Dedifferentiated amniotic fluid mesenchymal stem cell (primary cell): ENCODE measurements around the gene UBR3.
"Not testable (repeated sequence)": the region's sequence is repeated elsewhere in the genome, so short reads cannot be mapped to it uniquely, and the experiment has no call there.

Experiments used
- DNase-seq: peaks from one replicate; pipeline ENCODE4 v3.0.0-alpha.2; 2016; ENCODE audit errors: extremely low spot score

Gene UBR3

DNA sequence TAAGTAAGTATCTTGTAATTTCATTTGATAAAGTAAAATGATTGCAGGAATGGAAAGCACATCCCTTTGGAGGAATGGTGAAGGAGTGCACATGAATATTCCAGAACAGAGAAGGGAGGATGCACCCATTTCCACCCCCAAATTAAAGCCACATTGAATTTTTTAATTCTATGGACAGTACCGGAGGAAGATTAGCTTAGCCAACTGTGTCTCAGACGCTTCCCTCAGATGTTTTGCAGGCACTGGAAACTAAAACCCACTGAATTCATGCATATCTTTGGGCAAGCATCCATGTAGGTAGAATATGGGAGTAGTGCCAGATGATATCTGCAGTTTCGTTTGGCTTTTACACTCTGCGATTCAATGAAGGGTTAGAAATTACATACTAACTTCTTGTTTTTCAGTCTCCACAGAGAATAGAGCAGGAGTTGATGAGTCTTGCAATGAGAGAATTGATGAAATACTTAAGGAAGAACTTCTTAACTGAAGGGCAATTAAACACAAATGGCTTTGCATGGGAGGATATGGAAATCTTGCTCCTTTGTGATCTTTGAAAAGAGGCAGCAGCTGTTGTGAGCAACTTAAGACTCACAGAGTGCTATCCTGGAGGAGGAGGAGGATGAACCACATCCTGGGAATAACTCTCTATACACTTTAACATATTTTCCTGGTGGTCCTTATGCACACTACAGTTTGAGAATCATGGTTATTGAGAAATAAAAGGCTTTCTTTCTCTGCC, 279.0 kb downstream of the UBR3 start:
- no peak for DNase-seq

DNA sequence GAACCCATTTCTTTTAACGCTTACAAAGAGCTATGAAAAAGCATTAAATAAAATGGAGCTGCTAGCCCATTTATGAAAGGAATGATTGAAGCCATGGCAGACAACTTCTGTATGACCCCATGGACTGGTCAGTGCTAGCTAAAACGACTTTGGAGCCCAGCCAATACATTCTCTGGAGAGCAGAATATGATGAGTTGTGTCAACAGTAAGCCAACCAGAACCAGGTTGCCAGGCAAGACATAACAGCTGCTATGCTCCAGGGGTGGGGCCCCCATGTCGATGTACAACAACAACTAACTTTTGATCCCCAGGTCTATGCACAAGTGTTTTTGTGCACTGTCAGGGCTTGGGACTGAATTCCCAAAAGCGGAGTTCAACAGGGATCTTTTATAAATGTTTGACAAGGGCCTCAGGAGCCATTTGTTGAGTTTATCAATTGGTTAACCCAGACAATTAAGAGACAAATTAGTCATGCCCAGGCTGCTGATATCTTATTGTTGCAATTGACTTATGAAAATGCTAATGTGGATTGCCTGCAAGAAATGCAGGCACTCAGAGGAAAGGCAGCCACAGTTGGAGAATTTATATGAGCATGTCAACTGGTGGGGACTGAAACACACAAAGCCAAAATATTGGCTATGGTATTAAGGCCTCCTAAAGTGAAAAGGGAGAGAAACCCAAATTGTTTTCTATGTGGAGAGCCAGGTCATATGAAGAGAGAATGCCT, 286.1 kb downstream of the UBR3 start:
- no peak for DNase-seq

DNA sequence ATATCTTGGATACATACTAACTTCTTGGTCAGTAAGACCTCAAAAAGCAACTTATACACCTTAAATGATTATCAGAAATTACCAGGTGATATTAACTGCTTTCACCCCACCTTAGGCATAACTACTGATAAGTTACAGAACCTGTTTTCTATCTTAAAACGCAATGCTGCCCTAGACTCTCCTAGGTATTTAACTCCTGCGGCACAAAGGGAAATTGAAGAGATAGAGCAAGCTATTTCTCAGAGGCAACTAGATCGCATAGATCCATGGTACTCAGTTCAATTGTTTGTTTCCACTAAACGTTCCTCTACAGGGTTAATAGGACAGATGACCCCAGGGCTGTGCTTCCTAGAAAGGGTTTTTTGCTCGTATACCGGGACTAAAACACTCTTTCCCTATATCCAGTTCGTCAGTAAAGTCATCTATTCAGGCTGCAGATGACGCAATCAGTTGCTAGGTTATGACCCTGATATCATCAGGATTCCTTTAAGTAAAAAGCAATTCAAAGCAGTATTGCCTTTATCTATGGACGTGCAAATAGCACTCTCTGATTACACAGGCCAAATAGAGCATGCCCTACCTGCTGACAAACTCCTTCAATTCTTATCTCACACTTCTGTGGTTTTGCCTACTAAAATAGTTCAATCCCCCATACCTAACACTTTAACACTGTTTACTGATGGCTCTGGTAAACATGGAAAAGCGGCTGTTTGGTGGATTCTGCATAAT, 288.4 kb downstream of the UBR3 start:
- DNase-seq = no peak

DNA sequence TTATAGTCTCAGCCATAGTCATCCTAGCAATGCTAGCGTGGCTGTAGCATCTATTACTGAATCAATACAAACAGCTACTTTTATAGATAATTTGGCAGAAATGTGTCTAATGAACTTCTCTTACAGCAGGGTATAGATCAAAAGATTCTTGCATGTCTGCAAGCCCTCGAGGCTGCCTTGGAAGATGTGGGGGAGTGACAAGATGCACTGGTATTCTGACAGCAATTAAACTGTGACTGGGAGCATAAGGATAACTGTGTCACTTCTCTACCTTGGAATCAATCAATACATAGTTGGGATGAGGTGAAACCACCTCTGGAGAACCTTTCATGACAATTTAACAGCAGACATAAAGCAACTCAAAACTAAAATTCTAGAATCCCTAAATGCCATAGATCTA, 291.4 kb downstream of the UBR3 start:
- DNase-seq = no peak

DNA sequence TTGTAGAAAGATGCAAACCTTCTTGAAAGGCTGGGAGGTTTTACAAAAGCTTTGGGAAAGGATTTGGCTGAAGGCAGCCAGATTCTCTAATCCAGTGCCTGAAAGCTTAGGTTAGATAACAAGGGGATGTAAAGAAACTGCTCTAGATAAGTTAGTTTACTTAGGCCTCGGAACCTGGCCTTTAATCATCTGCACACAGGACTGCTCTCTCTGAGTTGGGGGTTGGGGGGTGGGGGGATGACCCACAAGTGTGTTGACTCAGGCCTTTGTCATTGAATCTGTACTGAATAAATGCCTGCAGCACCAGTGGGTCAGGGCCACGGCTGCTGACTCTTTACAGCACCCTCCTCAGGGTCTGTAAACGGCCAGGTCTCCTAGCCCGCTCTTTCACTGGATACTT, 292.1 kb downstream of the UBR3 start:
- not testable (repeated sequence) for DNase-seq

DNA sequence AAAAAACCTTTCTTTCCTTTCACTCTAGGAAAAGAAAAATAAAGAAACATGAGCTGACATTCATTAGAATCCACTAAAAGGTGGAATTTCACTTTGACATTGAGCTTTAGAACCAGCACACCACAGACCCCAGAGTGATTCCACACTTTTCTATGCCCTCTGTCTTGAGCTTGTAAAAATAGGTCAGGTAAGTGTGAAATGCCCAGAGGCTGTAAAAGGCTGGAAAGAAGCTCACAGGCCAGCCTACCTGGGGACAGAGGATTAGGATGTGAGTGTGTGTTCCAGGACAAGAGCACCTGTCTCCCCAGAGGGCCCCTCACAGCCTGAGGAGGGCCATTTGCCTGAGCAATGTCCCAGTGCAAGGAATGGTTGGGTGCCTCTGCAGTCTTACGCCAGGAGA, 294.4 kb downstream of the UBR3 start:
- DNase-seq = no peak

DNA sequence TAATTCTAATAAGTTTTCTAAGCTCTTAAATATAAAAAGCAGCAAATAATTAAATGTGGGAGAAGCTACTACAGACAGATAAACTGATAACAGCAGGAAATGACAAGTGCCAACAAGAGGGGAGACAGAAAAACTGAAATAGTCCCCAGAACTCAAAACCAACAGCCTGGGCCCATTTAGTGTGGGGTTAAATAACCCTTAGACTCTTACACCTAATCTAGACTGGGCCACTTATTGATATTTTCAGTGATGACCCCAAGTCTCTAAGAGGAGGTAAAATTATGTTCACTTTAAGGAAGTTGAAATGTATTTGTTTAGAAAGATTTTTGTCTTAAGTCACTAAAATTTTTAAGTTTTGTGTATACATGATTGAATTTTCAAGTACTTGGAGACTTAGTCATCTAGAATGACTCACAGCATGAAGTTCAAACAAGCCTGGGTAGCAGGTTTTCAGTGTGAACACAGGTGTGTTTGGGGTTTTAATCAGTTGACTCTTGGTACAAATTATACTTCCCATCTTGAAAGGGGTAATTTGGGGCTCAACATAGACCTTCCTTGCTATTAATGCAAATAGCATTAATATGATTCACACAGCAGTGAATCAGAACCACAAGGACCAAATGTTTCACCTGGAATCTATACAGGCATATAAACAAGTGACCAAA, 295.8 kb downstream of the UBR3 start:
- DNase-seq = no peak

DNA sequence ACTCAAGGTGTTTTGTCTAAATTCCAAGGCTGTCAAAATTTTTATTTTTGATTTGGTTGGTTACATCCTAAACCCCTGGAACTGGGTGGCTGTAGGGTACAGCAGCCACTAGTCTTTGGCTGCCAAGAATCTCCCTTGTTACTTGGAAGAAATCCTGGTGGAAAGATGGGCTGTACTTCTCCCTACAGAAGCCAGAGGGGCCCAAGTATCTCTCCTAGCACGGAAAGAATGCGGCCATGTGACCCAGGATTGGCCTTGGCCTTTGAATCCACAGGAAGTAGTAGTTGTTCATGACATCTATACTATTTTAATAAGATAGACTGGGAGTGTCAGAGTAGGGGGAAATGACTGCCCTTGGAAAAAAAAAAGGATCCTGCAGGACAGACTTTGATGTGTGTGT, 296.3 kb downstream of the UBR3 start:
- no peak for DNase-seq

DNA sequence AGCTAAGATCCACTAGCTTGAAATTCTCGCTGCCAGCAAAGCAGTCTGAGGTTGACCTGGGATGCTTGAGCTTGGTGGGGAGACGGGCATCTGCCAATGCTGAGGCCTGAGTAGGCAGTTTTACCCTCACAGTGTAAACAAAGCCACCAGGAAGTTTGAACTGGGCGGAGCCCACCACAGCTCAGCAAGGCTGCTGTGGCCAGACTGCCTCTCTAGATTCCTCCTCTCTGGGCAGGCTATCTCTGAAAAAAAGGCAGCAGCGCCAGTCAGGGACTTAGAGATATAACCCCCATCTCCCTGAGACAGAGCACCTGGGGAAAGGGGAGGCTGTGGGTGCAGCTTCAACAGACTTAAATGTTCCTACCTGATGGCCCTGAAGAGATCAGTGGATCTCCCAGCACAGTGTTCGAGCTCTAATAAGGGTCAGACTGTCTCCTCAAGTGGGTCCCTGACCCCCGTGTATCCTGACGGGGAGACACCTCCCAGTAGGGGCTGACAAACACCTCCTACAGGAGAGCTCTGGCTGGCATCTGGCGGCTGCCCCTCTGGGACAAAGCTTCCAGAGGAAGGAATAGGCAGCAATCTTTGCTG, 299.0 kb downstream of the UBR3 start:
- DNase-seq = not testable (repeated sequence)
